IPS-NIHi11 (cell line): Measurements from ENCODE around the gene SFXN5.
A peak's percentile ranks its signal among the peaks of the same experiment; 100 is the strongest.
"Not testable (repeated sequence)": the region's sequence is repeated elsewhere in the genome, so short reads cannot be mapped to it uniquely, and the experiment has no call there.

Source experiments
- DNase-seq: peaks from one replicate; pipeline ENCODE4 v3.0.0; 2012; ENCODE audit warnings: mixed read lengths, low spot score

SFXN5 gene

DNA sequence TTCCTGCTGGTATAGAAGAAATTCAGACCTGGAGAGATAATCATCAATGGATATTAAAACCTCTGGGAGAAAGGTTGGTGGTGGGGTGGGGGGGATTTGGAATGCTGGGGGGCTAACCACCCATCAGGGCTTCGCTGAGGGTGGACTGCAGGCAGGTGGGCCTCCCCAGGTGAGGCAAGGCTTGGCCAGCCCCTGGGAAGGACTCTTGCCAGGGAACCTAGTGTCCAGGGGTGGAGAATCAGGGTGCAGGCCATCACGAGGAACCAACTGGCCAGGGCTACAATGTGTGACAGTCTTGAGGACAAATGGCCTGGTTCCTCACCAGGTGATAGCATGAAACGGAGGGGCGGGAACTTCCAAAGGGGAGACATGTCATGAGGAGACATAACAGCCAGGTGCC lies 29.4 kb upstream of the SFXN5 start:
- DNase-seq = no peak

DNA sequence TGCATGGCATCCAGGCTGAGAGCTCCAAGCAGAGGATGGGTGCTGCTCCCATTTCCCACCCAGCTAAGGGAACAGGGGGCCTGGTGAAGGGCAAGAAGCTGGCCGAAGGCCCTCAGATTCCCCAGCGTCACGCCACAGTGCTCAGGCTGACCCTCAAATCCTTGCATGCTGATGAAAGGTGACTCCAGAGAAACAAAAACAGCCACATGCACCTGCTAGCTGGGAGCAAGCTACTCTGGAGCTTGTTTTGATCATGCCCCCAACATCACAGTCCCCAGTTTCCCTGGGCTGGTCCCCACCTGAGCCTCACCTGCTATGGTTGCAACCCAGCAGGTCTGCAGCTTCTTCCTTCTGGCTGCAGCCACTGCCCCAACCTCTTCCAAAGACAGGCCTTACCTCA lies 28.0 kb upstream of the SFXN5 start:
- no peak for DNase-seq

DNA sequence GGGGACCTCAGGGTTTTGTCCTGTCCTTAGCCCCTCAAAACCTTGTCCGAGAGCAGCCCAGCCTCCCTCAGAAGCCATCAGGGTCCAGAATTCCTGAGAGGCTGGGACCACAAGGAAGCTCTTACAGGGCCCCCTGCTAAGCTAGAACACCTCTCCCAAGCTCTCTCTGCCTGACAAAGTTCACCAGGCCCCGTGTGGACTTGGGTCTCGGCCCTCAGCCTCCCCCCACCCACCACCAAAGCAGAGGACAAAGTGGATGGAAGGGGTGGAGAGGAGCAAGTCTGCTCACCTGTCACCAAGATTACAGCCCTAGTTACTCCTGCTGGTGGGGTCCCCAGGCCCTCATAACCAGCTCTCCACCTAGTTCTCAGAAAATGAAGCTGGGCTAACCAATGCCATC lies 24.4 kb upstream of the SFXN5 start:
- DNase-seq = no peak

DNA sequence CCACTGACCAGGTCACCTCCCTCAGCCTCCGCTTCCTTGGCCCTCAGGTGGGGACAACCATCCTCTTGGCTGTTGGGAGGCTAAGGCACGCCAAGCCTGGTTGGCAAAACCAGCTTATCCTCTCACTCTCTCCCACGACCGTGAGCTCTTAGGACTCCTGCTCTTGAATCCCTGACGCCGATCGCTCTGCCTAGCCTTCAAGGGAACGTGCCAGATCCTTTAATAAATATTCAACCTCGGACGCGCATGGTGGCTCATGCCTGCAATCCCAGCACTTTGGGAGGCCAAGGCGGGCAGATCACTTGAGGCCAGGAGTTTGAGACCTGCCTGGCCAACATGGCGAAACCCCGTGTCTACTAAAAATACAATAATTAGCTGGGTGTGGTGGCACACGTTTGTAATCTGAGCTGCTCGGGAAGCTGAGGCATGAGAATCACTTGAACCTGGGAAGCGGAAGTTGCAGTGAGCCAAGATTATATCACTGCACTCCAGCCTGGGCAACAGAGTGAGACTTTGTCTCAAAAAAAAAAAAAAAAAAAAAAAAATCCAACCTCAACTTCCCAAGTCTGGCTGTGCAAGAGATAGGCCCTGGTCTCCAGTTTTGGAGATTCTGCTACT lies 22.2 kb upstream of the SFXN5 start:
- not testable (repeated sequence) for DNase-seq

DNA sequence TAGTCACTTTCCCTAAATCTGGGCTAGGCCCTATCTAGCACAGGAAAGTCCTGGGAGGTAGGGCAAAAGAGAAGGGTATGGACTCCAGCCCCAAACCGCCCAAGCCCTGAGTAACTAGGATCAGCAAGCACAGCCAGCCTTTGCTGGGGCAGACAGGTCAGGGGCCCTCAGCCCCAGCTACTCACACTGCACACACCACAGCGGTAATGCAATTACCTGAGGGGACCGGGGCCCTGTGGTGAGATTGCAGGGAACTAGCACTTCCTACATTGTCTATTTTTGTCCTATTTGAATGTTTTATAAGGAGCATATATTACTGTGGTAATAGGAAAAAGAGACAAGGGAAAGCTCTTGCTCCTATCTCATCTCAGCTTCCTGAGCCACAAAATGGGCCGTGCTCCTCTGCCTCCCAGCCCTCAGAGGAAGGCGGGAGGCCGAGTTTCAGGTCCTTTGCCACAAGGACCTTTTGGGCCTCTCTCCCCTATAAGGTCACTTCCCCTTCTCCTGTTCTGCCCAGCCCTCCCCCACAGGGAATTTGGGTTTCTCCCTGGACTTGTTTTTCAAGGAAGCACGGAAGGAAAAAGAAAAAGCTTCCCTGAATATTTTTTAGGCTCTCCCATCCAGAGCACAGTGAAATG lies 20.8 kb upstream of the SFXN5 start:
- DNase-seq = no peak

DNA sequence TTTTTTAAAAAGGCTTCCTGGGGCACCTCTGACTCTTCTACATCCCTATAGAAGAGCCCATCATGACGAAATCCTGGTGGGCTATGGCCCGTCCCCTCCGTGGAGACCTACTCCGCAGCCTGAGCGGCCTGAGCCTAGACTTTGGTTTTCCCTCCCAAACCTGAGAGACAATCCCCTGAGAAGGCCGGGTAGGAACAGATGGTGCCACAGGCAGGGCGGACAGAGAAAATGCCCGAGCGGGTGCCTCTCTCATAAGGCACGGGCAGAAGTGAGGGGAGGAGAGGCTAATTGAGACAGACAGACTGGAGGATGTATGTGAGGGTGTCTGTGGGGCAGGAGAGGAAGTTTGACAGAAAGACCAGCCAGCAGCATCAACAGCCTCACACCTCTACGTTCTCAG lies 20.2 kb upstream of the SFXN5 start:
- no peak for DNase-seq

DNA sequence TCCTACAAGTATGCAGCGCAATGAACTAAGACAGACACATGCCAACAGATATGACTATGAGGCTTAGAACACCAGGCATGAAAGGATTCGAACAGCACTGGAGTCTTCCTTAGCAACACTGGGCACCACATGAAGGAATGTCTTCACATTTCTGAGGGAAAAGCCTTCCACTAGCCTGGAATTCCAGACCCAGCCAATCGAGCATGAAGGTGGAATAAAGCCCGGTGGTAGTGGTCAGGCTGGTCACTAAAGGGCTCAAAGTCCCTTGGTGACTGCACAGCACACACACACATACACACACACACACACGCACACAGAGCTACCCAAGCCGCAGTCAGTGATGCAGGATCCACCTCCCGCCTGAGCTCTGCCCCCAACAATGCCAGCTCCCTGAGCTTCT lies 19.7 kb upstream of the SFXN5 start:
- no peak for DNase-seq

DNA sequence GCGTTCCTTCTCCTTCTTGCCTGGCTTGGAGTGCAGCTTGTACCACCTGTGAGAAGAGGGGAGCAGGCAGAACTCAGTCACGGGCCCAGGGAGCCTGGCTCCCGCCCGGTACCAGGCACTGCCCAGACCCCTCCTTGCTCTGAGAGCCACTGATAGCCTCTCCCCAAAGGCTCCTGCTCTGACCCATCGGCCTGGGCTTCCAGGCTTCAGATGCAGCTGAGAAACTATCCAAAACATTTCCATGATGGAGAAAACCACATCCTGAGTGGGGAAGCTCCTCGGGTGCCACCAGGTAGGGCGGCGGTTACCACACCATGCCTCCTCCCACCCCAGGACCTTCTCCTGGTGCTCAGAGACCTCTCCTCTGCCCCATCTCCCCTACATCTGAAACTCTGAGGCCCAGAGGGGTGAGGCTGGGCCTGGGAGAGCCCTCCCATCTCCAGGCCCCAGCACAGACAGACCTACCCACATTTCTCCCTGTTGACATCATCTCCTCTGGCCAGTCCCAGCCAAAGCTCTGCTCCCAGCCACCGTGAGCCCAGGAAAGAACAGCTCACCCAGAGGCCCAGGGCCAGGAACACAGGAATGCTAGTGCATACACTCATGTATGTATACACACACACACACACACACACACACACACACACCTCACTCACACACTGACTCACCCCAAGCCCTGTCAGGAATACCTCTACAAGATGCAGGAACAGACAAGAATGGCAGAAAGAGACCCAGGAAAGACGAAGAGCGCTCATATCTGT lies 17.9 kb upstream of the SFXN5 start:
- DNase-seq = peak; percentile 70

DNA sequence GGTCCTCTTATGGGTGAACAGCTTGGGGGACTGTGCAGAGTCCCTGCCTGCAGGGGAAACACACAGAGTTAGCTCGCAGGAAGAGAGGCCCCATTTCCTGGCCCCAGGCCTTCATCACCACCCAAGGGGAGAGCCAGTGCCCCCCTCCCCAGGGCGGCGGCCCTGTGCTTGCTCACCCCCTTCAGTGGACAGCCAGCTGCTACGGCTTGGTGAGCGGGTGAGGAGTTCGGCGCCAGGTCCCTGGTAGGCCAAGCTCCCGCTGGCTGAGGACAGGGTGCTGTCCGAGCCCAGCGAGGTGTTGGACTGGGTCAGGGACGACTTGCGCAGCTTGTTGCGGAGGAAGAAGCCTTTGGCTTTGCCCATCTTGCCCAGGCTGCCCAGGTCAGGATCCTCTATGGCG lies 17.2 kb upstream of the SFXN5 start:
- no peak for DNase-seq

DNA sequence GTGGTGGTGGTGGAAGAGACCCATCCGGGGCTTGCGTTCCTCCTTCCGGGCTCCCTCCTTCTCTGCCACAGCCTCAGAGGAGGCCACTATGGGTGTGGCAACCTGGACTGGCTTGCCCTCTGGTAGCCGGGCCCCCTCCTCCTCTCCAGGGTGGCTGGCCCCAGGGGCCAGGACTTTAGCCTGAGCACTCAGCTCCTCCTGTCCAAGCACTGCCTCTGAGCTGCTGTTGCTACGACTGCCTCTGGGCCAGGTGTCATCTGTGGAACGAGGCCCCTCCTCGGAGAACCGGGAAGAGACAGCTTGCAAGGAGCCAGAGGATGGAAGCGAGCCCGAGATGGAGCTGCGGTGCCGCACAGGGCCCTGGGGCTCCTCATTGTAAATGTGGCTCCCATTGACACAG lies 16.7 kb upstream of the SFXN5 start:
- DNase-seq = no peak

DNA sequence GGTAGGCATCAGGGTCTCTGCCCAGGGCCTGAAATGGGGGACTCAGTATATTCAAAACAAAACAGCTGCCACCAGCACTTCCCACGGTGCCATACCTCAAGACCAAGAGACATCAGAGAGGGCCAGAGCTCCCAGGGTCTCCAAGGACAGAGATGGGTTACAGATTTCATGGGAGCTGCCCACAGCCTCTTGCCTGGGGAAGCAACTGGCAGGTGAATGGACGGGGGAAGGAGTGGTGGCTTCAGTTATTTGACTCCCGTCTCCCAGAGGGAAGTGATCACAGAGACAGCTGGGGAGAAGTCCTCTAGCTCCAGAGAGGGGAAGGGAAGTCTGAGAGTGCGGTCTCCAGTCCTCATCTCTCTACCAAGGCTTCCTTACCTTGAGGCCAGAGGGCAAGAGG lies 15.8 kb upstream of the SFXN5 start:
- no peak for DNase-seq

DNA sequence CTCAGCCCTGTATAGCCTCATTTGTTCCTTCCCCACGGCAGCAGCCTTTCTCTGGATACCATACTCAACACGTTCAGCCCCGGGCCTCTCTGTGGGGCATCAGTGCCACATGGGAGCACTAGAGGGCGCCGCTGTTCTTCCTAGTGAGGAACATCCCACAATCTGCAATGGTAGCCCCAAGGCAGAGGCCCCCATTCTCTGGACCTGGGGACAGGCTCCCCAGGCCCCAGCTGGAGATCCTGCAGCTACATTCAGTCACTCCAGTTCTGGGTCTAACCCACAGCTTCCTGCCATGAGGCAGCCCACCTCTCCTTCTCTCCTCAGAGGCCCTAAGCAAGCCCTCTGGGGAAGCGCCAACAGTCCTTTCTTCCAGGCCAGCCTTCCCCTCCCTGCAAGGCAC lies 14.2 kb upstream of the SFXN5 start:
- peak; percentile 83 for DNase-seq

DNA sequence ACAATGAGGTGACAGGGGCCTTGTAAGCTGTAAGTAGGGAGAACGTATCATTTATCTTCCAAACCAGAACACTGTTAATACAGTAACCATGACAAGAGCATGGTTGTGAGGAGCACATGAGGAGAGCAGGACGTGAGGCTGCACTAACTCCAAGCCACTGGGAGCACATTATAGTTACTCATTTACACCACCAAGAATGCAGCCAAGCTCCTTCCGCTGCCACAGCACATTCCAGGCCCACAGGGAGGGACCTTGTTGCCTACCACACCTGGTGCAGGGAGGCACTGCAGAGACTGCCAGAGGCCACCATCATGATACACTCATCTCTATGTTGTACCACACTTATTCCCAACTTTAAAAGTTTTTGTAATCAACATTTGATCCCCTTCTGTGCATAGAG lies 13.5 kb upstream of the SFXN5 start:
- DNase-seq = no peak

DNA sequence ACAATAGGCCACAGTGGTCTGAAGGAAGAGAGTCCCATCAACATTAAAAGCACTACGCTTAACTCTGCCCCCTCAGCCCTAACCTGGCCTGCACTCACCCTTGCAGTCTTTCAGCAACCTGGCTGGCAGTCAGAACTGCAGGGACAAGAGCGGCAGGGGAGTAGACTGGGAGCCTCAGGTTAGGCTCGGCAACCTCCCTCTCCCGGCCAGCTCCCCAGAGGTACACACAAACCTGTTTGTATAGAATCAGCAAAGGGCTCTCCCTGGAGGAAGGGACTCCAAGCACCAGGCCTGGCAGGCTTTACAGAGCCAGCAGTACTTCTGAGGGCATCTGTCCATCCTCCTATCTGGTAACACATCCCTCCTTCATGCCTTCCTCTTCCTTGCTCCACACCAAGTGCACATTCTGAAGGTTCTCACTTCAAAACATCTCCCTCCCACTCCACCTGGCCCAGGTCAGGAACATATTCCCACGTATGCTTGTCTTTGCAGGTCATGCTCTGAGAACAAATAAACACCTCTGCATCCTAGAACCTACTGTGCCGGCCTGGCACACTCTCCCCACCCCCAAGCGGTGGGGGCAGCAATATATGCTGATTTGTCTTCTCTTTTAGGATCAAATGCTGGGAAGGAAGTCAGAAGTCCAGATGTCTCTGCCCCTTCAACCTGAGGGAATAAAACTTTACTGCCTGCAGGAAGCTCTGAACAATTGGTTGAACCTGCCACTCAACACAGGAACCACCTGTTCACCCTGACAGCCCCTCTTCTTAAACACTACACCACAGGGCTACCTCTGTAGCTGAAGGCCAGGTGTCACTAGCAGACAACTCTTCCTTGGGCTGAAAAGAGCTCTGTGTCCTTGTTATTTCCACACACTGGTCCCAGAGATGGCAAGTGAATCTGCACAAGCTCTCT lies 12.6 kb upstream of the SFXN5 start:
- DNase-seq = no peak

DNA sequence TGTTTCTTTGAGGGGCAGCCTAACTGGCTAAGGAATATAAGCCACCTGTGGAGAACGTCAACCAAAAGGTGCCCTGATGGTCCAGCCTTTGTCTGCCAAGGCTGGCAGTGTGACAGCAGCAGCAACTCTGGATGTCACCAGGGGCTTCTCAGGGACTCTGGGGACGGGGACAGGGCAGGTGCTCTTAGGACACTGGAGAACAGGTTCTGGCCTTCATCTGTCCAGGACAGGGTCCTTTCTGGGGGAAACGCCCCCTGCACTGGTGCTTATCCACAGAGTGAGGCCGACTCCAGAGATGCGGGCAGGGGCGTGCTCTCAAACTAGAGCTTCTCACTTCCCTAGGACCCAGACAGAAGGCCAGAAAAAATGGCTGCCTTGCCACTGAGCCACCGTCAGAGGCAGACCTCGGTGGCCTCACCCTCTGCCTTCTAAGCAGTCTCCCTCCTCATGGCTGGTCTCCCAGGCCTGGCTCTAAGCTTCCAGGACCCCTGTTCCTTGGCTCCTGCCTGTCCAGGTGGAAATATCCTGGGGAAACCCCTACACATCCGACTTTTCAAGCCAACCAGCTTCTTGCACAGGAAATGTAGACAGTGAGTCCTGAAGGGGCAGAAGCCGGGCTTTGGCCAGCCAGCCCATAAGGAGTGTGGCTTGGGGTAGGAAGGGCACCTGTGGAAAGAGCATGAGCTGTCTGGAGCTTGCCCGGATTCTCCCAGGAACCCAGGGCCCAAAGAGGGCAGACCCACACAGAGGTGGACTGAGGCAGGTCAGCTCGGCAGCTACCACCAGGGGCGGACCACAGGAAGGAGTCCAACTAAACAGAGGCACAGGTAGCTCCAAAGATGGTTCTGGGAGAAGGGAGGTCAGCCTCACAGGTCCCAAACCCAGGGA lies 11.3 kb upstream of the SFXN5 start:
- DNase-seq = no peak

DNA sequence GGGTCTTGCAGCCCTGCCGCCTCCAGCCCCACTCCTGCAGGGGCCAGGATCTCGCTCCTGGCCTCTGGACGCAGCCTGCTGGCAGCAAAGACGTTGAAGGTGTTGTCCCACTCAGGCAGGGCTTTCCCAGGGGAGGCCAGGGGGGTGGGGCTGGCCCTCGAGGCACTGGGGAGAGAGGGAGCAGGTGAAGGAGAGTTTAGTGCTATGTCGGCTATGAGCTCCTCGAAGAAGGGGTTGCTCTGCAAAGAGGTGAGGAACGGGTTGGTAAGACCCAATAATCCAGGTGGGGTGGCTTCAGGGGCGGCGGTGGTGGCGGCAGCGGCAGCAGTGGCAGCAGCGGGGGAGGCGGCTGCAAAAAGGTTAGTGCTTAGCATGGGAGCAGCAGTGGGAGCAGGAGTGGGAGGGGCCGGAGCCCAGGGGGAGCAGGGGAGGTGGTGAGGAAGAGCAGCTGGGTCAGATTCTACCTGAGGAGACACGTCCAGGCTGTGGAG lies 9.7 kb upstream of the SFXN5 start:
- peak; percentile 66 for DNase-seq

DNA sequence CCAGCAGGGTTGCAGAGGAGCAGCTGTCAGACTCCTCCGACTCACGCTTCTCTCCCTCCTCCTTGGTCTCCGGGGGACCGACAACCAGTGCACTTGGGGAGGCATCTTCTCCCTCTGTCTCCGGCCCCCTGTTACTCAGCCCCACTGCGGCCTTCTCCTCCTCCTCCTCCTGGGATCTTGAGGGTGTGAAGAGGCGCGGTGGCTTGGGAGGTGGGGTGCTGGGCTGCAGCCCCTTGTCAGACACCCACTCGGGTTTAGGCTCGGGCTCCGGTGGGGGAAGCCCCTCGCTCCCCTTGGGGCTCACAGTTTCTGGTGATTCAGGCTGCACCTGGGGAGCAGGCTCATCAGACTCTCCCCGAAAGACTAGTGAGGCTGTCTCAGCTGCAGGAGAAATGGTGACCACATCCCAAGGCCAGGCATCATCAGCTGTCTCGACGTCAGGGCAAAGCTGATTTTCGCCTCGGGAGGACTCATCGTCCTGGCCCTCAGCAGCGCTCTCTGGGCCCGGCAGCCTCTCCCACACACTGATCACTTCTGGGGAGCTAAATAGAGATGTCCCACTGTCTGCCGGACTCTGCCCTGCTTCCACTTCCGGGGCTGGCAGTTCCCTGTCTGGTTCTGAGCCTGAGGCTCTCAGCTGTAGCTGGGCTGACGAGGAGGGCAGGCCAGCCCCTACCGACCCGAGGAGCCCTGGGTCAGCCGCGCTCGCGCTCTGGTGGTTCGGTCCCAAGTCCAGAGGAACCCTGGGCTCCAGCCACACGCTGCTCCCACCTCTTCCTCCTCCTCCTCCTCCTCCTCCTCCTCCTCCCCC lies 9.0 kb upstream of the SFXN5 start:
- DNase-seq = no peak

DNA sequence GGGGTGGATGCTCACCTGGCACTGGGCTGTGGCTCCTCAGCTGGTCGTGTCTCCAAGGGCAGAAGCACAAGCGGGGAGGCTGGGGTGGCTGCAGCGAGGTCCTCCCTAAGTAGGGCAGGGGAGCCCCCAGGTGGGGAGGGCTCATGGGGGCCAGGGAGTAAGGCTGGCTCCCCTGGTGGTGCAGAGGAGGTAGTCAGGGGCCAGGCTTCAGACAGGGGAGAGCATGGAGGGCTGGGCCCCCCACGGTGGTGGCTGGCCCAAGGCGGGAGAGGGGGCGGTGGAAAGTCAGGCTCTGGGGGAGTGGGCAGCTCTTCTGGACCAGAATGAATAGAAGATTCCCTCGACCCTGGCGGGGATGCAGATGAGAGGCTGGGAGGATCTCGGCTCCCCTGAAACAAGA lies 8.1 kb upstream of the SFXN5 start:
- no peak for DNase-seq

DNA sequence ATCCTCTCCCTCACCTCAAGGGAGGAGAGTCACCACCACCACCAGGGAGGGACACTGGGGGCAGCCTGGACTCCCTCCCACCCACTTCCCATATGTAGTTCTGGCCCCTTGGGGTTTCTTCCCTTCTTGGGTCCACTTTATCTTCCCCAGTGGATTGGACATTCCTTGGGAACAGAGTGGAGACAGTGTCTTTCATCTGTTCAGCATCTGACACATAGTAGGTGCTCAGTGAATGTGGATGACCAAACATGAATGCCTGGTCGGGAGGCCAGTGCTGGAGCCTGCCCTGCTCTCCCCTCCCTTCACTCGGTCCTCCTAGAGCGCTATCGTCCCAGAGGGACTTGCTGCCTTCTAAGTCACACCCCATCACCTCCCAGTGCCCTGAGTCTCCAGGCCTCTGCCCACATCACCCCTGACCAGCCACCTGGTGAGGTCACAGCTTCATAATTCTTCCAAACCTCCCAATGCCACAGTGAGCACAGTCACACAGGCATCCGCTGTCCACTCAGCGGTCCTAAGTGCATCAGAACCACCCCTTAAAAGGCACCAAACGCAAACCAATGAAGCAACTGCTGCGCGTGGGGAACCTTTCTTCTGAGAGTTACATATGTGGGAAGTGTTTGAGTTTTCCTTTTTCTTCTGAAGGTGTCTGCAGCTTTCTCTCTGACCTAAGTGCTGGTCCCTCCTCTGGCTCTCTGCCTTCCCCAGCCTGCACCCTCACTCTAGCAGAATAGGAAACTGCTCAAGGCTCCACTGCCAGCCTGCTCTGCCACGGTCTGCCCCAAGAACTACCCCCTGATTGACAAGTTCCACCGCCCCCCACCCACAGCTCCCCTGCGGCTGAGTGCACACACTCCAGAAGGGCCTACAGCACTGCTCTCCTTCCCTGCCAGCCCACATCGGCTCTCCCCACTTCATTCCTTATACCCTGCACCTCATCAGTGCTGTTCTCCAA lies 7.2 kb upstream of the SFXN5 start:
- no peak for DNase-seq
